H9 (cell line): ENCODE data around the gene C1orf94. TPM values are rescaled to one million over a fixed set of nuclear protein-coding genes. Genes with fewer than 3 reads are reported as not detected.

Experiments
- DNase-seq: peaks from one replicate; pipeline ENCODE4 v3.0.0-alpha.2; 2017
- H2AFZ ChIP-seq: one replicate; pipeline ENCODE4 v1.6.1; 2013; ENCODE audit warnings: mild to moderate bottlenecking, low read length, control low read depth, moderate library complexity
- H2AK5ac ChIP-seq: 2 replicates; pipeline ENCODE4 v1.6.1; 2013; ENCODE audit warnings: low read length, control low read depth, mixed read lengths; ENCODE audit not compliant: insufficient read length
- H2BK120ac ChIP-seq: one replicate; pipeline ENCODE4 v1.6.1; 2013; ENCODE audit warnings: low read depth, mild to moderate bottlenecking, low read length, control low read depth, inconsistent platforms; ENCODE audit not compliant: poor library complexity, severe bottlenecking
- H2BK12ac ChIP-seq: 2 replicates; pipeline ENCODE4 v1.6.1; 2013; ENCODE audit warnings: low read length, control low read depth, mixed read lengths, low read depth; ENCODE audit not compliant: insufficient read length
- H2BK15ac ChIP-seq: 2 replicates; pipeline ENCODE4 v1.6.1; 2013; ENCODE audit warnings: low read depth, low read length, control low read depth
- H2BK20ac ChIP-seq: one replicate; pipeline ENCODE4 v1.6.1; 2013; ENCODE audit warnings: low read depth, mild to moderate bottlenecking, low read length, control low read depth, inconsistent platforms; ENCODE audit not compliant: poor library complexity, severe bottlenecking
- H2BK5ac ChIP-seq: 2 replicates; pipeline ENCODE4 v1.6.1; 2013; ENCODE audit warnings: low read length, control low read depth, mixed read lengths; ENCODE audit not compliant: insufficient read length
- H3K14ac ChIP-seq: 2 replicates; pipeline ENCODE4 v1.6.1; 2013; ENCODE audit warnings: low read length, control low read depth; ENCODE audit not compliant: insufficient read depth
- H3K18ac ChIP-seq: 2 replicates; pipeline ENCODE4 v1.6.1; 2013; ENCODE audit warnings: low read depth, mild to moderate bottlenecking, mixed read lengths, low read length, control low read depth; ENCODE audit not compliant: insufficient read length
- H3K23ac ChIP-seq: 2 replicates; pipeline ENCODE4 v1.6.1; 2013; ENCODE audit warnings: low read length, control low read depth, mixed read lengths, low read depth; ENCODE audit not compliant: insufficient read length
- H3K23me2 ChIP-seq: 2 replicates; pipeline ENCODE4 v1.6.1; 2013; ENCODE audit warnings: low read depth, mild to moderate bottlenecking, mixed read lengths, low read length, control low read depth; ENCODE audit not compliant: insufficient read length, poor library complexity, severe bottlenecking
- H3K27ac ChIP-seq: 2 replicates; pipeline ENCODE4 v1.5.1; 2013; ENCODE audit warnings: low read length, control low read depth, mixed read lengths, low read depth; ENCODE audit not compliant: insufficient read length
- H3K27me3 ChIP-seq: 2 replicates; pipeline ENCODE4 v1.6.1; 2013; ENCODE audit warnings: low read length, control low read depth, inconsistent platforms; ENCODE audit not compliant: insufficient read depth
- H3K4ac ChIP-seq: 2 replicates; pipeline ENCODE4 v1.6.1; 2013; ENCODE audit warnings: low read depth, mild to moderate bottlenecking, control low read depth, inconsistent platforms, low read length, moderate library complexity
- H3K4me1 ChIP-seq: 2 replicates; pipeline ENCODE4 v1.6.1; 2013; ENCODE audit warnings: low read length, control low read depth, inconsistent platforms; ENCODE audit not compliant: insufficient read depth
- H3K4me2 ChIP-seq: 2 replicates; pipeline ENCODE4 v1.6.1; 2013; ENCODE audit warnings: low read length, control low read depth, mixed read lengths; ENCODE audit not compliant: insufficient read length, insufficient read depth
- H3K56ac ChIP-seq: 2 replicates; pipeline ENCODE4 v1.6.1; 2013; ENCODE audit warnings: low read depth, mild to moderate bottlenecking, mixed read lengths, low read length, control low read depth; ENCODE audit not compliant: insufficient read length
- H3K79me1 ChIP-seq: 2 replicates; pipeline ENCODE4 v1.6.1; 2013; ENCODE audit warnings: low read depth, mild to moderate bottlenecking, moderate library complexity, low read length, control low read depth, inconsistent platforms; ENCODE audit not compliant: insufficient read depth, poor library complexity, severe bottlenecking
- H3K79me2 ChIP-seq: 2 replicates; pipeline ENCODE4 v1.6.1; 2013; ENCODE audit warnings: low read length, control low read depth, inconsistent platforms; ENCODE audit not compliant: insufficient read depth
- H3K9ac ChIP-seq: 2 replicates; pipeline ENCODE4 v1.6.1; 2013; ENCODE audit warnings: low read length, control low read depth, mixed read lengths; ENCODE audit not compliant: insufficient read length; ENCODE audit errors: extremely low read depth
- H3K9me3 ChIP-seq: one replicate; pipeline ENCODE4 v1.6.1; 2013; ENCODE audit warnings: low read depth, low read length, inconsistent platforms; ENCODE audit not compliant: control insufficient read depth
- H3T11ph ChIP-seq: one replicate; pipeline ENCODE4 v1.6.1; 2013; ENCODE audit warnings: mild to moderate bottlenecking, low read length, control low read depth, inconsistent platforms
- H4K20me1 ChIP-seq: one replicate; pipeline ENCODE4 v1.6.1; 2013; ENCODE audit not compliant: control insufficient read depth, insufficient read length, insufficient read depth
- H4K5ac ChIP-seq: 2 replicates; pipeline ENCODE4 v1.6.1; 2013; ENCODE audit warnings: low read depth, mild to moderate bottlenecking, mixed read lengths, low read length, control low read depth; ENCODE audit not compliant: insufficient read length
- H4K8ac ChIP-seq: replicated peaks from 2 replicates; pipeline ENCODE4 v1.6.1; 2013; ENCODE audit warnings: low read length, control low read depth, mixed read lengths, low read depth; ENCODE audit not compliant: insufficient read length
- H4K91ac ChIP-seq: 2 replicates; pipeline ENCODE4 v1.6.1; 2013; ENCODE audit warnings: low read depth, mild to moderate bottlenecking, moderate library complexity, mixed read lengths, low read length, control low read depth; ENCODE audit not compliant: insufficient read length
- H3K27ac Mint-ChIP-seq, 3 experiments: 2 replicates in 2 of 3; 3 replicates in 1 of 3; pipeline ENCODE4 v1.8.0; 2020 to 2021; ENCODE audit warnings: mixed read lengths in 3 of 3, mild to moderate bottlenecking in 1 of 3, moderate library complexity in 1 of 3
- H3K27me3 Mint-ChIP-seq: 2 replicates; pipeline ENCODE4 v1.8.0; 2021; ENCODE audit warnings: low read depth, mild to moderate bottlenecking, moderate library complexity, mixed read lengths
- H3K36me3 Mint-ChIP-seq, 3 experiments: 2 replicates in 2 of 3; 3 replicates in 1 of 3; pipeline ENCODE4 v1.8.0; 2020 to 2021; ENCODE audit warnings: low read depth in 3 of 3, mixed read lengths in 3 of 3; ENCODE audit not compliant: insufficient read depth in 1 of 3
- H3K4me1 Mint-ChIP-seq, 2 experiments: 2 replicates each; pipeline ENCODE4 v1.8.0; 2020; ENCODE audit warnings: mixed read lengths in 2 of 2
- H3K4me3 Mint-ChIP-seq, 2 experiments: 2 replicates in 1 of 2; 3 replicates in 1 of 2; pipeline ENCODE4 v1.8.0; 2020 to 2021; ENCODE audit warnings: mild to moderate bottlenecking in 2 of 2, mixed read lengths in 2 of 2, moderate library complexity in 1 of 2
- H3K9me3 Mint-ChIP-seq, 2 experiments: 2 replicates in 1 of 2; 3 replicates in 1 of 2; pipeline ENCODE4 v1.8.0; 2020; ENCODE audit warnings: mild to moderate bottlenecking in 2 of 2, mixed read lengths in 2 of 2, moderate library complexity in 1 of 2
- WGBS: extraction: QIAGEN DNeasy Blood & Tissue Kit; methylation state at CpG from one replicate; pipeline ENCODE4 v1.1.7; 2013; ENCODE audit warnings: missing lambda C conversion rate, low lambda C conversion rate, mixed read lengths; ENCODE audit not compliant: insufficient read length; ENCODE audit errors: extremely low coverage; 5-methylcytosine and 5-hydroxymethylcytosine counted together
- total RNA-seq: library from RNA; stranded (reverse); gene quantifications from 2 replicates; pipeline ENCODE4 v1.2.1, GENCODE V29; 2021
- TF ChIP-seq, protein P1 (sequence below): fragments of 200-600 bp; sonication (generic); conservative IDR thresholded peaks from 3 replicates; pipeline ENCODE4 v1.8.0; 2021; ENCODE audit warnings: antibody characterized with exemption, mild to moderate bottlenecking

C1orf94 gene
- total RNA-seq, 1 experiment from 2014 or later, result 0.98 TPM

DNA sequence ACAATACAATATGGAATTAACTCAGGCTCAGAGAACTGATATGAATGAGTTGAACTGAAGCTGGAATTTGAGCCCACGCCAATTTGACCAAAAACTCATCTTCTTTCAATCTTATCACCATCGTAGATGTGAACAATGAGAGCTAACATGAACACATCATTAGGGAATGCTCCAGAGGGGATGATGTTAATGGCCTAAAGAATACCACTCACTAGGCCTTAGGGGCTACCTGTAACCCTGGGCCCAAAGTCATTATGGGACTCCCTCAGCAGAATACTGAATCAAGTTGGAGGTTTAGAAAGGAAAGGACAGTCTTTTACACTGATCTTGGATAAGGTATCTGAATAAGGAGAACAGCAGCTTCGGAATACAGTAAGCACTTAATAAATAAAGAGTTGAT, 73.6 kb downstream of the C1orf94 start:
- Histone ChIP-seq H3K79me1 (no peaks in the 10 kb centered on the region), H2BK15ac (no peak overlapping the region), H3K56ac (no peak overlapping the region), H3K4me1 (no peaks in the 10 kb centered on the region), H3K4me2 (no peak overlapping the region), H3K23ac (no peak overlapping the region), H4K8ac (no peak overlapping the region), H2AK5ac (no peak overlapping the region), H3K27me3 (no peaks in the 10 kb centered on the region), H3K9me3 (no peaks in the 10 kb centered on the region), H4K91ac (no peak overlapping the region), H3T11ph (no peak overlapping the region), H3K23me2 (no peaks in the 10 kb centered on the region), H3K18ac (no peak overlapping the region), H2BK120ac (no peak overlapping the region), H3K9ac (no peak overlapping the region), H2BK12ac (no peak overlapping the region), H3K79me2 (no peaks in the 10 kb centered on the region), H3K14ac (no peak overlapping the region), H3K4ac (no peak overlapping the region), H3K27ac (no peak overlapping the region), H2BK5ac (no peak overlapping the region), H4K5ac (no peak overlapping the region), H2BK20ac (no peak overlapping the region), H2AFZ (no peak overlapping the region), H4K20me1 (no peaks in the 10 kb centered on the region)
- TF ChIP-seq, protein P1, sequence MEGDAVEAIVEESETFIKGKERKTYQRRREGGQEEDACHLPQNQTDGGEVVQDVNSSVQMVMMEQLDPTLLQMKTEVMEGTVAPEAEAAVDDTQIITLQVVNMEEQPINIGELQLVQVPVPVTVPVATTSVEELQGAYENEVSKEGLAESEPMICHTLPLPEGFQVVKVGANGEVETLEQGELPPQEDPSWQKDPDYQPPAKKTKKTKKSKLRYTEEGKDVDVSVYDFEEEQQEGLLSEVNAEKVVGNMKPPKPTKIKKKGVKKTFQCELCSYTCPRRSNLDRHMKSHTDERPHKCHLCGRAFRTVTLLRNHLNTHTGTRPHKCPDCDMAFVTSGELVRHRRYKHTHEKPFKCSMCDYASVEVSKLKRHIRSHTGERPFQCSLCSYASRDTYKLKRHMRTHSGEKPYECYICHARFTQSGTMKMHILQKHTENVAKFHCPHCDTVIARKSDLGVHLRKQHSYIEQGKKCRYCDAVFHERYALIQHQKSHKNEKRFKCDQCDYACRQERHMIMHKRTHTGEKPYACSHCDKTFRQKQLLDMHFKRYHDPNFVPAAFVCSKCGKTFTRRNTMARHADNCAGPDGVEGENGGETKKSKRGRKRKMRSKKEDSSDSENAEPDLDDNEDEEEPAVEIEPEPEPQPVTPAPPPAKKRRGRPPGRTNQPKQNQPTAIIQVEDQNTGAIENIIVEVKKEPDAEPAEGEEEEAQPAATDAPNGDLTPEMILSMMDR, result no peak
- peaks cover 6 to 9% of the 10 kb centered on the region in 2 experiments for H3K4me1 Mint-ChIP-seq
- no peak for DNase-seq
- no peaks in the 10 kb centered on the region for H3K36me3 Mint-ChIP-seq
- H3K4me3 Mint-ChIP-seq, result peak overlapping the region; percentile 66 to 74
- H3K9me3 Mint-ChIP-seq, result no peaks in the 10 kb centered on the region
- H3K27ac Mint-ChIP-seq, result peak overlapping the region; percentile 81 to 98 (median 95); a peak in 4 of 7 replicates
- WGBS, result no CpG with 5 or more reads among the region's 3 CpGs
- H3K27me3 Mint-ChIP-seq, result peaks cover 3% of the 10 kb centered on the region
